GM12878 (cell line): Measurements from ENCODE around the gene NES. TPM values are rescaled to one million over a fixed set of nuclear protein-coding genes. Genes with fewer than 3 reads are reported as not detected.

Source experiments
- ATF7 ChIP-seq: fragments of 450-650 bp; IDR thresholded peaks from 2 replicates; pipeline ENCODE4 v1.6.1; 2016; ENCODE audit warnings: low read depth, mild to moderate bottlenecking
- CEBPZ ChIP-seq: fragments of 150-350 bp; IDR thresholded peaks from 2 replicates; pipeline ENCODE4 v1.6.1; 2016; ENCODE audit warnings: low read depth, low read length
- EGR1 ChIP-seq, 2 experiments: IDR thresholded peaks; 1 replicate in 1 of 2; 2 replicates in 1 of 2; pipeline ENCODE4 v1.6.1; 2011 to 2012; ENCODE audit warnings: low read depth in 2 of 2, low read length in 2 of 2, borderline replicate concordance in 1 of 2, mild to moderate bottlenecking in 1 of 2, moderate library complexity in 1 of 2
- EZH2 ChIP-seq: IDR thresholded peaks from 2 replicates; pipeline ENCODE4 v1.6.1; 2012; ENCODE audit warnings: low read depth, mild to moderate bottlenecking, control low read depth, inconsistent platforms, low read length, borderline replicate concordance; ENCODE audit not compliant: control insufficient read depth
- HSF1 ChIP-seq: fragments of 150-350 bp; IDR thresholded peaks from 2 replicates; pipeline ENCODE4 v1.6.1; 2014; ENCODE audit warnings: mild to moderate bottlenecking, low read depth, low read length
- MAX ChIP-seq: IDR thresholded peaks from 2 replicates; pipeline ENCODE4 v1.6.1; 2012; ENCODE audit warnings: low read depth, low read length, improper control_type of control experiment
- MYC ChIP-seq: IDR thresholded peaks from 2 replicates; pipeline ENCODE4 v1.6.1; 2011; ENCODE audit warnings: mild to moderate bottlenecking, low read length, moderate library complexity, inconsistent platforms; ENCODE audit not compliant: insufficient read depth, insufficient replicate concordance, insufficient read length, severe bottlenecking
- NBN ChIP-seq: fragments of 450-650 bp; IDR thresholded peaks from 2 replicates; pipeline ENCODE4 v1.6.1; 2016
- RB1 ChIP-seq: fragments of 450-650 bp; formaldehyde crosslinking; IDR thresholded peaks from 2 replicates; pipeline ENCODE4 v1.6.1; 2017; ENCODE audit warnings: mild to moderate bottlenecking, borderline replicate concordance
- RELA ChIP-seq: fragments of 450-650 bp; IDR thresholded peaks from 2 replicates; pipeline ENCODE4 v1.8.0; 2014; ENCODE audit warnings: borderline replicate concordance; ENCODE audit not compliant: partially characterized antibody
- SMC3 ChIP-seq: IDR thresholded peaks from 2 replicates; pipeline ENCODE4 v1.6.1; 2011; ENCODE audit warnings: low read length, improper control_type of control experiment, borderline replicate concordance
- TCF7 ChIP-seq: IDR thresholded peaks from 2 replicates; pipeline ENCODE4 v1.6.1; 2014; ENCODE audit warnings: antibody characterized with exemption, borderline replicate concordance
- YBX1 ChIP-seq: fragments of 450-650 bp; IDR thresholded peaks from 2 replicates; pipeline ENCODE4 v1.6.1; 2016; ENCODE audit warnings: antibody characterized with exemption
- ZBTB4 ChIP-seq: fragments of 450-650 bp; formaldehyde crosslinking; IDR thresholded peaks from 2 replicates; pipeline ENCODE4 v1.4.0; 2022; ENCODE audit warnings: mild to moderate bottlenecking, moderate library complexity
- ZBTB40 ChIP-seq: fragments of 450-650 bp; IDR thresholded peaks from 2 replicates; pipeline ENCODE4 v1.6.1; 2016; ENCODE audit warnings: mild to moderate bottlenecking, moderate library complexity, borderline replicate concordance
- ZSCAN29 ChIP-seq: fragments of 450-650 bp; IDR thresholded peaks from 2 replicates; pipeline ENCODE4 v1.6.1; 2017; ENCODE audit warnings: mild to moderate bottlenecking, moderate library complexity
- polyA plus RNA-seq, 11 experiments: library from polyadenylated mRNA; depleted of rRNA in 4 of 11; unstranded in 6 of 11; stranded (reverse) in 5 of 11; fragments of >200 nt; fragmentation: Nextera tagmentation in 4 of 11; fragmentation: Illumina TruSeq in 1 of 11; extraction: Ambion mirVana in 4 of 11; extraction: Trizol in 1 of 11; gene quantifications; 1 replicate in 1 of 11; 2 replicates in 10 of 11; pipeline versions ENCODE4 v1.2.1 to v1.2.3, GENCODE V29; 2011 to 2016; ENCODE audit warnings: inconsistent platforms in 2 of 11, missing spikeins in 2 of 11, low read depth in 1 of 11
- total RNA-seq, 4 experiments: library from RNA; depleted of rRNA in 3 of 4; stranded (reverse); fragments of >200 nt in 3 of 4; fragmentation: Illumina TruSeq in 1 of 4; extraction: Trizol in 1 of 4; gene quantifications; 2 replicates each; pipeline versions ENCODE4 v1.2.1 to v1.2.3, GENCODE V29; 2013 to 2021

The NES gene
- total and polyA plus RNA-seq, 10 of the 15 experiments (the other 5 are each of a cell fraction or from before 2014, with no cell fraction given) = under 0.01 to 0.15 (median 0.02) TPM; not detected in 4

- TF ChIP-seq CEBPZ (no peak), NBN (peak; percentile 67), ATF7 (no peak), EZH2 (no peak), ZSCAN29 (no peak), HSF1 (no peak), RB1 (peak; percentile 71; the same call in 1 of the 2 replicates), TCF7 (no peak), SMC3 (peak; percentile 80), ZBTB40 (no peak), EGR1 (IDR thresholded peaks at IDR 0.05; ENCODE audit: borderline replicate concordance in 1 of 2, low read depth in 2 of 2, low read length in 2 of 2) (no peak), YBX1 (no peak), MAX (0 out of 2 replicates have a peak, but pooled peaks have one; percentile 25), RELA (no peak), MYC (no peak), ZBTB4 (no peak)
Observed at GRCh38 chr1:156725683-156726280, 48.6 kb upstream of the NES start (continued).
